Vagina (tissue), 2 donors: ENCODE results near the gene GABRB2.

ENCODE experiments used
- CTCF ChIP-seq, 3 experiments: fragments of 450-650 bp in 2 of 3; fragments of 200-600 bp in 1 of 3; sonication (generic) in 1 of 3; IDR thresholded peaks; one replicate each; pipeline ENCODE4 v1.5.1; 2017 to 2019; ENCODE audit warnings: antibody characterized with exemption in 3 of 3, mild to moderate bottlenecking in 2 of 3, moderate library complexity in 2 of 3
- POLR2A ChIP-seq, 2 donors: fragments of 450-650 bp; IDR thresholded peaks; one replicate each; pipeline ENCODE4 v1.6.1; 2017; ENCODE audit warnings: antibody characterized with exemption in 2 of 2, mild to moderate bottlenecking in 2 of 2, moderate library complexity in 2 of 2

DNA sequence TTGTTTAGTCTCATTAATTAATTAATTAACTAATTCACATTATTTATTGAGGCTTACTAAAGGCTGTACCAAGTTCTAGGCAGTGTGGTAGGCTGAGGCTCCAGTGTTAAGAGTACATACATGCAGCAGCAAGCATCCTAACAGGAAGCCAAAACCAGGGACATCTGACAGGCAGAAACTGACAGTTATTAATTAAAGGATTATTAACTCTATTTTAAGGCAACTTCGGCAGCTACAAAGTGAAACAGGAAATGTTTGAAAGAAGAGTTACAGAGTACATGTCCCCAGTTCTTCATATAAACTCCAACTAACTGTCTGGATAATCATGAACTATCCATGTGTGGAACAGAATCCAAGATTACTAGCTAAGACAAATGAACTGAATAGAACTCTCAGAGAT, 39.3 kb upstream of the GABRB2 start:
- TF ChIP-seq CTCF (IDR thresholded peaks at IDR 0.05) (no peak), POLR2A (IDR thresholded peaks at IDR 0.05) (no peak)
